Activated naive CD4-positive, alpha-beta T cell treated with anti-CD3 and anti-CD28 coated beads, Interleukin-2, amount 50 U/mL, for 72 hours (primary cell): ENCODE data around the gene RABGAP1L. TPM values are rescaled to one million over a fixed set of nuclear protein-coding genes. Genes with fewer than 3 reads are reported as not detected.
A peak's percentile ranks its signal among the peaks of the same experiment; 100 is the strongest.
"Not testable (repeated sequence)": the region's sequence is repeated elsewhere in the genome, so short reads cannot be mapped to it uniquely, and the experiment has no call there.

Experiments
- ATAC-seq, 2 donors: fragments of 150-1000 bp; cut with Tn5 transposase; 2 replicates each; pipeline ENCODE4 v1.10.0; 2021; ENCODE audit warnings: mild to moderate bottlenecking in 2 of 2, moderate library complexity in 2 of 2
- DNase-seq, 2 donors: peaks; one replicate each; pipeline ENCODE4 v3.0.0; 2021 to 2022; ENCODE audit warnings: low spot score in 2 of 2
- H3K27ac Mint-ChIP-seq, 2 donors: one replicate each; pipeline ENCODE4 v1.8.0; 2022; ENCODE audit warnings: mild to moderate bottlenecking in 2 of 2, mixed read lengths in 2 of 2
- H3K36me3 Mint-ChIP-seq, 2 donors: one replicate each; pipeline ENCODE4 v1.8.0; 2022; ENCODE audit warnings: mixed read lengths in 2 of 2
- H3K9me3 Mint-ChIP-seq, 2 donors: one replicate each; pipeline ENCODE4 v1.8.0; 2022; ENCODE audit warnings: mixed read lengths in 2 of 2
- total RNA-seq, 2 donors: library from RNA; stranded (reverse); gene quantifications; one replicate each; pipeline ENCODE4 v1.2.3, GENCODE V29; 2022

Gene RABGAP1L
- total RNA-seq, 2 donors from 2014 or later, result 24.0 to 26.8 TPM

- H3K9me3 Mint-ChIP-seq, result no peaks in the 10 kb centered on the region
- H3K27ac Mint-ChIP-seq, result peak overlapping the region in 1 of 2 donors; percentile 65
- H3K36me3 Mint-ChIP-seq, result no peaks in the 10 kb centered on the region
- ATAC-seq (peak in 1 of 2 donors; percentile 73), DNase-seq (no peak)
Observed at GRCh38 chr1:174789399-174789798, 630.1 kb downstream of the RABGAP1L start.

- no peaks in the 10 kb centered on the region for H3K36me3 Mint-ChIP-seq
- H3K9me3 Mint-ChIP-seq, result no peaks in the 10 kb centered on the region
- no peak overlapping the region for H3K27ac Mint-ChIP-seq
- no peak for DNase-seq
- no peak for ATAC-seq
Observed at GRCh38 chr1:174791863-174792262, 632.5 kb downstream of the RABGAP1L start.

GRCh38 chr1:174794861-174795260, 635.5 kb downstream of the RABGAP1L start:
- no peaks in the 10 kb centered on the region for H3K36me3 Mint-ChIP-seq
- DNase-seq (no peak), ATAC-seq (no peak)
- H3K27ac Mint-ChIP-seq, result no peak overlapping the region
- H3K9me3 Mint-ChIP-seq, result no peaks in the 10 kb centered on the region

- no peak overlapping the region for H3K27ac Mint-ChIP-seq
- DNase-seq (no peak), ATAC-seq (no peak)
- no peaks in the 10 kb centered on the region for H3K36me3 Mint-ChIP-seq
- H3K9me3 Mint-ChIP-seq, result no peaks in the 10 kb centered on the region
Observed at GRCh38 chr1:174795806-174796205, 636.5 kb downstream of the RABGAP1L start.

DNA sequence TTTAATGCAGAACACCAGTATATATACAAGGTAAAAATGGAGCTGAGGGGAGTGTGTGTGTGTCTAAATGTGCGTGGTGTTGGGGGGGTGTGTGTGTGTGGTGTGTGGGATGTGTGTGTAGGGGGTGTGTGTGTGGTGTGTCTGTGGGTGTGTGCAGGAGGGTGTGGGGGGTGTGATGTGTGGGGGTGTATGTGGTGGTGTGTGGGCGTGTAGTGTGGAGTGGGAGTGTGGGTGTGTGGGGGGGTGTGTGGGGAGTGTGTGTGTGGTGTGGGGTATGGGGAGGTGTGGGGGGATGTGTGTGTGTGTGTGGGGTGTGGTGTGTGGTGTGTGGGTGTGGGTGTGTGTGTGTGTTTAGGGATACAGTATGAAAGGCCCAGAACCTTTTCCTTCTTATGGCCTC, 638.1 kb downstream of the RABGAP1L start:
- ATAC-seq (no peak), DNase-seq (no peak)
- Mint-ChIP-seq H3K27ac (no peak overlapping the region), H3K36me3 (no peaks in the 10 kb centered on the region), H3K9me3 (no peaks in the 10 kb centered on the region)

DNA sequence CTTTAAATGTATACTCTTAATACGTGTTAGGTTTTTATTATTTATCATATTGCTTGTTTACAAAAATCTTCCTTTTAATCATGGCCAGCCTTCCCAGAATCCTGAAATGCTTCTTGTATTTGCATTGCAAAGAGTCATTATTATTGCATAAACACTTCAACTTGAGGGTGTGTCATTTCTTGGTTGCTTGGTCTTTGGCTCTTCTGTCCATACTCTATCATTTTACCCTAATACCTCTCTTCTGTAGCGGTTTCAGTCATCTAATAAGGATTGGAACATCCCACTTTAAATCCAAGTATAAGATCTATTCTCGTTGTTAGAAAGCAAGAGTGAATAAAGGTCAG, 639.8 kb downstream of the RABGAP1L start:
- H3K27ac Mint-ChIP-seq, result no peak overlapping the region
- no peak for ATAC-seq
- no peak for DNase-seq
- H3K9me3 Mint-ChIP-seq, result no peaks in the 10 kb centered on the region
- no peaks in the 10 kb centered on the region for H3K36me3 Mint-ChIP-seq

DNA sequence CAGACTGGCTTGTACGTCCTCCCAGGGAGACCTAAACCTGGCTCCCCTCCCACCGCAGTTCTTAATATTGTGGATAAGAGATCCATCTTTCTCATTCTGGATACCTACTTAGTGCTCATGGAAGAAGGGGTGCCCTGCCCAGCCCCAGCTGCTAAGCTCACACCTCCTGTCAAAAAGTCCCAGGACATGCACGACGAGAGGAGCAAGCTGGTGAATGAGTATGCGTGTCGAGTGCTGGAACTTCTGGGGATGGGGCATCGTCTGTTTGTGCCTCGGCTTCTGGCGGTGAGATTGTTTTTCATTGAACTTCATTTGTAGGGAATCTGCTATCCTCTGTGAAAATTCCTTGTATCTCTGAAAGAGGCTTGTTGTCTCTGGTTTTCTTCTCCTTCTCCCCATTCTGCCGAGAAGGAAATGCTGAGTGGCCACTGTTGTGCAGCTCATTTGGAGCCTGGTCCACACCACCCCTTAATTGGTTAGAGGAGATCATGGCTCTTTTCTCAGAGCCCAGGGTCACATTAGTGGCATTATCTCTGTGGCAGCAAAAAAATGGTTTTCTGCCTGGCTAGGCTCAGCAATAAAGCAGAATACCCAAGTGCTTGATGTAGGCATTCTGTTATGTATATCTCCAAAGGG, 641.0 kb downstream of the RABGAP1L start:
- Mint-ChIP-seq H3K9me3 (no peaks in the 10 kb centered on the region), H3K36me3 (no peaks in the 10 kb centered on the region), H3K27ac (no peak overlapping the region)
- DNase-seq (peak in 1 of 2 donors; percentile 8), ATAC-seq (peak; percentile 2 to 14)

DNA sequence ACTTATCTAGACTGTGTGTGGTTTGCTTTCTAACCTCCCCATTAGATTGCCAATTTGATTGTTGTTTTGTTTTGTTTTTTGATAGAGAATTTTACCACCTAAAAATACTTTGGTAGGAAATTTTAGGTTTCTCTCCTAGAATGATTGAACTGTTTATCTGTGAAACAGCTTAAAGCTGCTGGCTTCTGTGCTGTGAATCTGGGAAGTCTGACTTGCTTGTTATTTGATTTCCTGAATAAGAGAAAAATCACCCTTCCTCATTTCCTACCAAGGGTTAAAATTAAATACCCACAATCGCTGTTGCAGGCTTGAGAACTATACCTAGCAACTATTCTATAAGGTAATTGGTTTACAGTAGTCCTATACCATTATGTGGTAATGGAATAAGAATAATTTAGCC, 641.6 kb downstream of the RABGAP1L start:
- H3K27ac Mint-ChIP-seq, result no peak overlapping the region
- DNase-seq (no peak), ATAC-seq (no peak)
- H3K9me3 Mint-ChIP-seq, result no peaks in the 10 kb centered on the region
- H3K36me3 Mint-ChIP-seq, result no peaks in the 10 kb centered on the region

DNA sequence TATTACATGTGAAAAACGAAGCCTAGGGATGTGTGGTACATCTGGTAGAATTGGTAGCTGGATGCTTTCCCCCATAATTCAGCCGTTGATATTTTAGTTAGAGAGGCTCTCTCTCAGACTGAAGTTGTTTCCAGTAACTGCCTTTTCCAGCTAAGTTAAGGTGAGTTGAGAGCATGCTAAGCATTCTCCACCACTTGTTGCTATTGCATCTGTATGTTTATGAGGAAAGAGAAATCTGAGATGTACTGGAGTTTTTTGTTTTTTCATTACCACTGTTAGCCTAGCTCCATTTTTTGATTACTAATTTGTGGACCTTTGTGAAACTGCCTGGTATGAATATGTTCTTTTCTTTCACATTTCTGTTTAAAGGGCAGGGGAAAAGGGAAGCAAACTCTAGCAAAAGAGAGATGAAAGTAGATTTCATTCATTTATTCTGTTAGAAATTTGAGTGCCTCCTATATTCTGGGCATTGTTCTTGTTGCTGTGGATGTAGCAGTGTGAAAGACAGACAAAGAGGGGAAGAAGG, 650.5 kb downstream of the RABGAP1L start:
- ATAC-seq, result peak; percentile 18 to 74
- H3K9me3 Mint-ChIP-seq, result no peaks in the 10 kb centered on the region

DNA sequence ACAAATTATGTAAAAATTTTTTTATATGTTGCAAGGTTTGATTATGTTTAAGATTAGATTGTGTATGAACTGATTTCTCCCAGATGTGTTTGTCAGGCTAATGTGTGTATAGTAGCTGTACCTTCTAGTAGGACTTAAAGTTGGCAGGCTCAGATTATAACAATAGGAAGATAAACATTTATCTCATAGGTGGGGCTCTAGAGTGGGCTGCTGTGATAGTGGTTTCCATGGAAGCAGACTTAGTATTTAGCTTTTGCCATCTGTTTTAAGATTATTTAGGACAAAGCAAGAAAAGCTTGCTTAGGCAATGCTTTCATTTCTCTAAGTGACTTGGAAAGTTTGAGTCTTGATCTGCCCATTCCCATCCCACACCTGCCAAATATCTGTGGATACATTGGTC, 652.7 kb downstream of the RABGAP1L start:
- ATAC-seq (no peak), DNase-seq (no peak)
- peaks cover 5 to 8% of the 10 kb centered on the region in 2 donors for H3K36me3 Mint-ChIP-seq
- H3K9me3 Mint-ChIP-seq, result no peaks in the 10 kb centered on the region
- H3K27ac Mint-ChIP-seq, result no peak overlapping the region

More for the DNA sequence above, 650.5 kb downstream of the RABGAP1L start:
- peak overlapping the region; percentile 22 to 29 for H3K27ac Mint-ChIP-seq
- H3K36me3 Mint-ChIP-seq, result peaks cover 5 to 8% of the 10 kb centered on the region in 2 donors
- DNase-seq, result no peak

DNA sequence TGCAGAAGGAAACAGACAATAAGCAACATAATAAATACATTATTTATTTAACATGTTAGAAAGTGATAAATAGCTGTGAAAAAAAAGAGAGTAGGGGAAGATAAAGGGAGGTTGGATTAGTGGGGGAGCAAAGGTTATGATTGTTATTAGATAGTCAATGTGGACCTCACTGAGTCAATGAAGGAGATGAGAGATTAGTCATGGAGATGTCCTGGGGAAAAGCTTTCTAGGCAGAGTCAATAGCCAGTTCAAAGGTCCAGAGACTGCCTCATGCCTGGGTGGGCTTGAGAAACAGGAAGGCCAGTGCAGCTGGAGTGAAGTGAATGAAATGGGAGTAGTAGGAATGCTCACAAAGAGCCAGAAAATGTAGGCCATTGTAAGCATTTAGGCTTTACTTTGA, 653.3 kb downstream of the RABGAP1L start:
- H3K27ac Mint-ChIP-seq, result no peak overlapping the region
- no peaks in the 10 kb centered on the region for H3K9me3 Mint-ChIP-seq
- no peak for DNase-seq
- peaks cover 5 to 8% of the 10 kb centered on the region in 2 donors for H3K36me3 Mint-ChIP-seq
- ATAC-seq, result no peak

GRCh38 chr1:174815036-174815435, 655.7 kb downstream of the RABGAP1L start:
- Mint-ChIP-seq H3K27ac (peak overlapping the region; percentile 0 to 27), H3K36me3 (peaks cover 12 to 14% of the 10 kb centered on the region in 2 donors), H3K9me3 (no peaks in the 10 kb centered on the region)
- ATAC-seq (peak; percentile 89 to 97), DNase-seq (peak in 1 of 2 donors; percentile 34)

DNA sequence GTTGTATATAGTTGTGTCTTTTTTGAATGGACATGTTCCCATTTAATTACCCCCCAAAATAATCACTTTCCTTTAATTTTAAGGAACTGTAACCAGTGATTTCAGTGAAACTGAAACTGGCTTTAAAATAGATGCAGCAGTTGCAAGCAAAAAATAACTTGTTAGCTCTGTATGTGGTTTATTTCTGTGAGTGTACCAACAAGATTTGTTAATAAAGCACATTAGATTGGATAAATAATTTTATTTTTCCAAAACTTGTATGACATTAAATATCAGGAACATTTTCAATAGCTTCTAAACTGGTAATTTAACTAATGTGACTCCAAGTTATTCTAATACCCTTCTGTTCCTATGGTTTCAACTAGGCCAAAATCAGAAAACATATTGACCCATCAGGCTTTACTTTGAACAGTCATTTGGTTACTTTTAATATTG, 656.2 kb downstream of the RABGAP1L start:
- DNase-seq, result no peak
- no peak overlapping the region for H3K27ac Mint-ChIP-seq
- ATAC-seq, result no peak
- no peaks in the 10 kb centered on the region for H3K9me3 Mint-ChIP-seq
- H3K36me3 Mint-ChIP-seq, result peaks cover 16 to 19% of the 10 kb centered on the region in 2 donors

GRCh38 chr1:174816621-174817020, 657.3 kb downstream of the RABGAP1L start:
- DNase-seq, H3K27ac Mint-ChIP-seq, H3K9me3 Mint-ChIP-seq, ATAC-seq: not testable (repeated sequence)
- peaks cover 16 to 20% of the 10 kb centered on the region in 2 donors for H3K36me3 Mint-ChIP-seq

DNA sequence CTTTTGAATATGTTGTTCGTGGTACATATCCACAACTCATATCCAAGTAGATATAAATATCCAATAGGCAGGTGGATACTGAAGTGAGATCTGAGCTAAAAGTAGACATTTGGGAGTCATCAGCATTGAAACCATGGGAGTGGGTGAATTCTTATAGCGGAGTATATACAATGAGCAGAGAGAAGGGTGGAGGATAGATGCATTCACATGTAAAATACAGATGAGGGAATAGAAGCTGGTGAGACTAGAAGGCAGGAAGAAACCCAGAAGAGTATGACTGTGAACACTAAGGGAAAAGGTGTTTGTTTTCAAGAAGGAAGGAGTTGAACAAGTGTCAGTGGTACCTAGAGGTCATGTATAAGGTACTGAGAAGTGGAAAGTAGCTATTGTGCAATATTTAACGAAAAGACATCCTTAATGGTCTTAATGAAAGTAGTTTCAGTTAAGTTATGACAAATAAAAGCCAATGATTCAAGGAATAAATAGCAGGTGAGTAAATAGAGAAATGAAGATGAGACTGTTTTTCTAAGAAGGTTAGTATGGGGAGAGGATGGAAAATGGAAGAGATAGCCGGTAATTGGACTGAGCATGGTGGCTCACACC, 658.8 kb downstream of the RABGAP1L start:
- Mint-ChIP-seq H3K9me3 (no peaks in the 10 kb centered on the region), H3K36me3 (peaks cover 11 to 13% of the 10 kb centered on the region in 2 donors)

GRCh38 chr1:174818951-174819350, 659.6 kb downstream of the RABGAP1L start:
- Mint-ChIP-seq H3K27ac (no peak overlapping the region), H3K36me3 (peaks cover 11% of the 10 kb centered on the region in 2 donors), H3K9me3 (no peaks in the 10 kb centered on the region)
- no peak for DNase-seq
- peak; percentile 49 to 52 for ATAC-seq

More for the DNA sequence above, 658.8 kb downstream of the RABGAP1L start:
- ATAC-seq (peak in 1 of 2 donors; percentile 64), DNase-seq (no peak)
- peak overlapping the region in 1 of 2 donors; percentile 4 for H3K27ac Mint-ChIP-seq

DNA sequence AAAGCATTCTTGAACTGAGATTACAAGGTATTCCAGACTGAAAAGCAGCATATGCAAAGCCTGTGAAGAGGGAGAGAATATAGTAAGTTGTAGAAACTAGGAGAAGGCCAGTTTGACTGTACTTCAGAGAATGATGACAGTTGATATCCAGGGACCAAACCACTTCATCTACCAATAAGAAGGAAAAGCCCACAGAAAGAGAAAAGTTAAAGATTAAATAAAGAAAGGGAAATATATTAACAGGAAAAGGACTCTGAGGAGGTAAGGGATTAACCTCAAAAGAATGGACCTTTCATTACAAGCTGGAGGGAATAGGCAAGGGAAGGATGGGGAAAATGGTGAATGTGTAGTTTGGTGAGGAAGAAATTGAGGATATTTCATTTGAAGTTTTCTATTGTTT, 660.3 kb downstream of the RABGAP1L start:
- ATAC-seq, result no peak
- no peak for DNase-seq
- H3K27ac Mint-ChIP-seq, result no peak overlapping the region
- peaks cover 11% of the 10 kb centered on the region in 2 donors for H3K36me3 Mint-ChIP-seq
- H3K9me3 Mint-ChIP-seq, result no peaks in the 10 kb centered on the region

GRCh38 chr1:174825127-174825526, 665.8 kb downstream of the RABGAP1L start:
- DNase-seq (no peak), ATAC-seq (no peak)
- H3K27ac Mint-ChIP-seq, result peak overlapping the region in 1 of 2 donors; percentile 23
- H3K9me3 Mint-ChIP-seq, result no peaks in the 10 kb centered on the region
- peaks cover 3 to 5% of the 10 kb centered on the region in 2 donors for H3K36me3 Mint-ChIP-seq
